HG03097 (cell line): ENCODE measurements around the gene CRISPLD2.

ENCODE experiments used
- ATAC-seq: cut with Tn5 transposase; IDR thresholded peaks from one replicate; pipeline ENCODE4 v1.9.1; 2021; ENCODE audit not compliant: unreplicated experiment, low FRiP score

Gene CRISPLD2

GRCh38 chr16:84948851-84949610 is 129.2 kb downstream of the CRISPLD2 start:
- ATAC-seq = no peak

GRCh38 chr16:84949772-84950436 is 130.1 kb downstream of the CRISPLD2 start:
- no peak for ATAC-seq

GRCh38 chr16:84950906-84951305 is 131.1 kb downstream of the CRISPLD2 start:
- no peak for ATAC-seq

- ATAC-seq = peak; percentile 68
Measured at GRCh38 chr16:84952335-84953189, 132.8 kb downstream of the CRISPLD2 start.

GRCh38 chr16:84953190-84953746 is 133.5 kb downstream of the CRISPLD2 start:
- no peak for ATAC-seq

- ATAC-seq = no peak
Measured at GRCh38 chr16:84955427-84955826, 135.6 kb downstream of the CRISPLD2 start.

GRCh38 chr16:84957192-84957591 is 137.4 kb downstream of the CRISPLD2 start:
- no peak for ATAC-seq

GRCh38 chr16:84957792-84958191 is 138.0 kb downstream of the CRISPLD2 start:
- ATAC-seq = no peak
